HG02759 (cell line): Measurements from ENCODE around the gene GRM7.
A peak's percentile ranks its signal among the peaks of the same experiment; 100 is the strongest.

Experiments used
- ATAC-seq: cut with Tn5 transposase; IDR thresholded peaks from one replicate; pipeline ENCODE4 v1.9.1; 2021; ENCODE audit warnings: mild to moderate bottlenecking, moderate library complexity; ENCODE audit not compliant: unreplicated experiment

GRM7 gene

GRCh38 chr3:7292362-7292761 is 431.4 kb downstream of the GRM7 start:
- ATAC-seq = no peak

- ATAC-seq = no peak
These were observed 432.4 kb downstream of the GRM7 start for GRCh38 chr3:7293286-7293685.

- ATAC-seq = no peak
These were observed 444.6 kb downstream of the GRM7 start for GRCh38 chr3:7305561-7305960.

- ATAC-seq = no peak
These were observed 446.0 kb downstream of the GRM7 start for GRCh38 chr3:7306901-7307300.

GRCh38 chr3:7307410-7307809 is 446.5 kb downstream of the GRM7 start:
- ATAC-seq = no peak

- ATAC-seq = no peak
These were observed 448.8 kb downstream of the GRM7 start for GRCh38 chr3:7309641-7310102.

- ATAC-seq = peak; percentile 87
These were observed 454.1 kb downstream of the GRM7 start for GRCh38 chr3:7315037-7315436.

- ATAC-seq = no peak
These were observed 462.2 kb downstream of the GRM7 start for GRCh38 chr3:7322957-7323669.

- no peak for ATAC-seq
These were observed 467.4 kb downstream of the GRM7 start for GRCh38 chr3:7328339-7328738.

- ATAC-seq = no peak
These were observed 471.8 kb downstream of the GRM7 start for GRCh38 chr3:7332696-7333095.

- no peak for ATAC-seq
These were observed 472.2 kb downstream of the GRM7 start for GRCh38 chr3:7333125-7333524.

- ATAC-seq = no peak
These were observed 479.9 kb downstream of the GRM7 start for GRCh38 chr3:7340795-7341194.

- ATAC-seq = no peak
These were observed 485.4 kb downstream of the GRM7 start for GRCh38 chr3:7346364-7346763.

- ATAC-seq = no peak
These were observed 496.2 kb downstream of the GRM7 start for GRCh38 chr3:7357101-7357500.

GRCh38 chr3:7367968-7368367 is 507.1 kb downstream of the GRM7 start:
- no peak for ATAC-seq

GRCh38 chr3:7368597-7368996 is 507.7 kb downstream of the GRM7 start:
- ATAC-seq = no peak

- ATAC-seq = no peak
These were observed 511.0 kb downstream of the GRM7 start for GRCh38 chr3:7371693-7372572.

- ATAC-seq = no peak
These were observed 516.2 kb downstream of the GRM7 start for GRCh38 chr3:7377103-7377502.

GRCh38 chr3:7381741-7382140 is 520.8 kb downstream of the GRM7 start:
- no peak for ATAC-seq

GRCh38 chr3:7382293-7383010 is 521.5 kb downstream of the GRM7 start:
- ATAC-seq = no peak

GRCh38 chr3:7385635-7386034 is 524.7 kb downstream of the GRM7 start:
- no peak for ATAC-seq
